Upper lobe of right lung (tissue), 1 donor: Measurements from ENCODE around the gene BABAM2. TPM values are rescaled to one million over a fixed set of nuclear protein-coding genes. Genes with fewer than 3 reads are reported as not detected.

Experiments used
- ATAC-seq: fragments of 200-7000 bp; cut with Tn5 transposase; one replicate; pipeline ENCODE4 v1.9.1; 2020; ENCODE audit warnings: mild to moderate bottlenecking, moderate library complexity
- DNase-seq: peaks from one replicate; pipeline ENCODE4 v3.0.0-alpha.2; 2020
- H3K27ac ChIP-seq: fragments of 200-600 bp; one replicate; pipeline ENCODE4 v1.8.0; 2022
- H3K27me3 ChIP-seq: fragments of 200-600 bp; one replicate; pipeline ENCODE4 v1.8.0; 2022; ENCODE audit warnings: mild to moderate bottlenecking
- H3K36me3 ChIP-seq: fragments of 200-600 bp; one replicate; pipeline ENCODE4 v1.8.0; 2022
- H3K4me1 ChIP-seq: fragments of 200-600 bp; one replicate; pipeline ENCODE4 v1.8.0; 2022
- H3K4me3 ChIP-seq: fragments of 200-600 bp; one replicate; pipeline ENCODE4 v1.8.0; 2022; ENCODE audit warnings: mild to moderate bottlenecking
- H3K9me3 ChIP-seq: fragments of 200-600 bp; one replicate; pipeline ENCODE4 v1.8.0; 2022
- CTCF ChIP-seq: fragments of 200-600 bp; IDR thresholded peaks from one replicate; pipeline ENCODE4 v1.8.0; 2022; ENCODE audit warnings: antibody characterized with exemption
- intact Hi-C: fragments of 100-400 bp; cut with DNase I; formaldehyde crosslinking; loops from one replicate; pipeline ENCODE4 v1.11.0; 2022
- total RNA-seq: library from RNA; stranded (reverse); fragmentation: NEBNext Ultra II Directional; extraction: Animal tissue kit (Norgen Biotek cat#: 25700); gene quantifications from one replicate; pipeline ENCODE4 v1.2.1, GENCODE V29; 2021
- donor health status: DM: no; HTN: yes; CAD: no; lungs with severe emphysema.

BABAM2 gene
- total RNA-seq, 1 donor from 2014 or later = 36.2 TPM

- intact Hi-C loops = no loop called here
- ATAC-seq (no peak), DNase-seq (no peak)
- TF ChIP-seq CTCF = no peak
- Histone ChIP-seq H3K9me3 (no peaks in the 10 kb centered on the region), H3K27me3 (no peaks in the 10 kb centered on the region), H3K36me3 (no peaks in the 10 kb centered on the region), H3K27ac (no peak overlapping the region), H3K4me1 (peaks cover 8% of the 10 kb centered on the region), H3K4me3 (no peak overlapping the region)
Observed at GRCh38 chr2:27992787-27993401, 102.4 kb downstream of the BABAM2 start.

GRCh38 chr2:27993402-27993787 is 102.9 kb downstream of the BABAM2 start:
- Histone ChIP-seq H3K27me3 (no peaks in the 10 kb centered on the region), H3K4me1 (peaks cover 8% of the 10 kb centered on the region), H3K36me3 (no peaks in the 10 kb centered on the region), H3K27ac (no peak overlapping the region), H3K4me3 (no peak overlapping the region), H3K9me3 (no peaks in the 10 kb centered on the region)
- no peak for TF ChIP-seq CTCF
- DNase-seq (no peak), ATAC-seq (no peak)
- intact Hi-C loops = no loop called here

- ATAC-seq (no peak), DNase-seq (no peak)
- Histone ChIP-seq H3K4me1 (peaks cover 1% of the 10 kb centered on the region), H3K4me3 (no peak overlapping the region), H3K9me3 (no peaks in the 10 kb centered on the region), H3K27me3 (no peaks in the 10 kb centered on the region), H3K27ac (no peak overlapping the region), H3K36me3 (no peaks in the 10 kb centered on the region)
- TF ChIP-seq CTCF = no peak
- intact Hi-C loops = no loop called here
Observed at GRCh38 chr2:27993950-27994728, 103.6 kb downstream of the BABAM2 start.

- ATAC-seq = peak; percentile 57
- TF ChIP-seq CTCF = no peak
Observed at GRCh38 chr2:27996156-27996922, 105.8 kb downstream of the BABAM2 start.

GRCh38 chr2:28000287-28000686 is 109.8 kb downstream of the BABAM2 start:
- no peak overlapping the region for H3K27ac ChIP-seq
- no peaks in the 10 kb centered on the region for H3K27me3 ChIP-seq
- intact Hi-C loops = no loop called here
- no peaks in the 10 kb centered on the region for H3K9me3 ChIP-seq
- ATAC-seq (no peak), DNase-seq (no peak)
- no peak for TF ChIP-seq CTCF
- no peak overlapping the region for H3K4me3 ChIP-seq
- H3K4me1 ChIP-seq = no peaks in the 10 kb centered on the region
- H3K36me3 ChIP-seq = no peaks in the 10 kb centered on the region

More at GRCh38 chr2:27996156-27996922, 105.8 kb downstream of the BABAM2 start:
- H3K9me3 ChIP-seq = no peaks in the 10 kb centered on the region
- no peak overlapping the region for H3K4me3 ChIP-seq
- intact Hi-C loops = no loop called here
- H3K27me3 ChIP-seq = no peaks in the 10 kb centered on the region
- no peaks in the 10 kb centered on the region for H3K36me3 ChIP-seq
- H3K27ac ChIP-seq = no peak overlapping the region
- no peak for DNase-seq
- H3K4me1 ChIP-seq = no peaks in the 10 kb centered on the region
